PC-9 (cell line): Measurements from ENCODE around the gene USH2A.

Source experiments
- CTCF ChIP-seq: fragments of 200-600 bp; sonication (generic); conservative IDR thresholded peaks from 2 replicates; pipeline ENCODE4 v1.6.1; 2017; ENCODE audit warnings: mixed run types, antibody characterized with exemption, mild to moderate bottlenecking, moderate library complexity
- EZH2 ChIP-seq: fragments of 200-600 bp; sonication (generic); IDR thresholded peaks from 2 replicates; pipeline ENCODE4 v1.8.0; 2017; ENCODE audit warnings: antibody characterized with exemption, low read depth

GRCh38 chr1:215730600-215730999 lies 692.6 kb downstream of the USH2A start:
- no peak for TF ChIP-seq CTCF
- TF ChIP-seq EZH2, result no peak
